ENCODE data around the gene DIAPH3. TPM values are rescaled to one million over a fixed set of nuclear protein-coding genes. Genes with fewer than 3 reads are reported as not detected.

The DIAPH3 gene
- polyA plus RNA-seq, 1 of the 3 experiments (the other 2 are of a cell fraction) = 5.4 TPM

- Histone ChIP-seq H4K20me1 (ENCODE audit: insufficient read depth) (no peaks in the 10 kb centered on the region), H3K9me3 (no peaks in the 10 kb centered on the region), H3K9me2 (no peaks in the 10 kb centered on the region), H3K36me3 (replicated peaks in 1 of 2; ENCODE audit: control insufficient read depth in 1 of 2, insufficient read depth in 2 of 2, low read length in 1 of 2) (no peaks in the 10 kb centered on the region), H3K4me3 (ENCODE audit: low read depth in 2 of 2, low read length in 1 of 2) (no peak overlapping the region), H3K4me2 (no peak overlapping the region), H3K27ac (ENCODE audit: low read depth in 2 of 2, low read length in 1 of 2) (0 out of 4 replicates have a peak overlapping the region, but pooled peaks of 1 of the 2 experiments have one; percentile 34), H2AFZ (ENCODE audit: low read depth) (no peak overlapping the region), H3K9ac (no peak overlapping the region), H3K4me1 (ENCODE audit: control insufficient read depth in 1 of 2, insufficient read depth in 2 of 2, low read depth in 1 of 2, low read length in 1 of 2) (peaks cover 13 to 44% of the 10 kb centered on the region in 2 experiments; a peak in 3 of 4 replicates), H3F3A (replicated peaks; ENCODE audit: insufficient read depth) (peaks cover 27% of the 10 kb centered on the region), H3K79me2 (ENCODE audit: insufficient read depth) (no peaks in the 10 kb centered on the region), H3K27me3 (ENCODE audit: insufficient read depth) (no peaks in the 10 kb centered on the region)
- TF ChIP-seq IRF3 (IDR thresholded peaks at IDR 0.05; ENCODE audit: low read depth, low read length) (no peak), NRF1 (IDR thresholded peaks at IDR 0.05; ENCODE audit: low read depth, low read length) (no peak), RFX5 (IDR thresholded peaks at IDR 0.05; ENCODE audit: low read length) (no peak), PBX3 (IDR thresholded peaks at IDR 0.05) (peak; percentile 16; the same call in 1 of the 2 replicates), GATA2 (CRISPR knock-in tag; IDR thresholded peaks at IDR 0.05) (no peak)
- no peak for DNase-seq
- ChIA-PET CTCF (interaction anchor here (1.4 kb wide), 1 partner anchor 16 kb away, joined by 5 read pairs; no protein-coding TSS in a partner anchor), POLR2A (no interaction called here)
- WGBS (ENCODE audit: low lambda C conversion rate) = 94% methylated on average over 1 of the region's 1 CpG
Observed at GRCh38 chr13:59747529-59747928, 416.2 kb downstream of the DIAPH3 start.

- Histone ChIP-seq H3K79me2 (ENCODE audit: insufficient read depth) (no peaks in the 10 kb centered on the region), H3K4me3 (ENCODE audit: low read depth in 2 of 2, low read length in 1 of 2) (no peak overlapping the region), H2AFZ (ENCODE audit: low read depth) (no peak overlapping the region), H3K4me2 (no peak overlapping the region), H3F3A (replicated peaks; ENCODE audit: insufficient read depth) (peaks cover 27% of the 10 kb centered on the region), H3K9me2 (no peaks in the 10 kb centered on the region), H3K36me3 (replicated peaks in 1 of 2; ENCODE audit: control insufficient read depth in 1 of 2, insufficient read depth in 2 of 2, low read length in 1 of 2) (no peaks in the 10 kb centered on the region), H3K9me3 (no peaks in the 10 kb centered on the region), H3K27ac (ENCODE audit: low read depth in 2 of 2, low read length in 1 of 2) (peak overlapping the region in 1 of 2 experiments; percentile 54; a peak in 2 of 4 replicates), H4K20me1 (ENCODE audit: insufficient read depth) (no peaks in the 10 kb centered on the region), H3K9ac (no peak overlapping the region), H3K27me3 (ENCODE audit: insufficient read depth) (no peaks in the 10 kb centered on the region), H3K4me1 (ENCODE audit: control insufficient read depth in 1 of 2, insufficient read depth in 2 of 2, low read depth in 1 of 2, low read length in 1 of 2) (peaks cover 11 to 41% of the 10 kb centered on the region in 2 experiments; a peak in 3 of 4 replicates)
- WGBS (ENCODE audit: low lambda C conversion rate) = 89% methylated on average over 5 of the region's 5 CpGs
- no peak for DNase-seq
- ChIA-PET POLR2A (no interaction called here), CTCF (interaction anchor here (0.8 to 1.9 kb wide), 3 partner anchors 15 to 354 kb away, joined by 3 to 4 read pairs (median 3); no protein-coding TSS in a partner anchor)
- TF ChIP-seq CHD2 (IDR thresholded peaks at IDR 0.05; ENCODE audit: low read length, partially characterized antibody) = no peak
- TF ChIP-seq SMC3 (IDR thresholded peaks at IDR 0.05; ENCODE audit: low read depth, low read length) = no peak
- peak; percentile 62 for TF ChIP-seq PBX3 (IDR thresholded peaks at IDR 0.05)
- no peak for TF ChIP-seq FOXM1 (IDR thresholded peaks at IDR 0.05; ENCODE audit: low read depth)
- TF ChIP-seq TAF1 (IDR thresholded peaks at IDR 0.05; ENCODE audit: borderline replicate concordance, low read depth, low read length) = no peak
- no peak for TF ChIP-seq REST (IDR thresholded peaks at IDR 0.05; ENCODE audit: low read depth, low read length)
- TF ChIP-seq MEF2A (IDR thresholded peaks at IDR 0.05; ENCODE audit: borderline replicate concordance, low read depth) = no peak
- no peak for TF ChIP-seq NFIC (IDR thresholded peaks at IDR 0.05; ENCODE audit: borderline replicate concordance)
- TF ChIP-seq ZBTB33 (IDR thresholded peaks at IDR 0.05; ENCODE audit: borderline replicate concordance, low read depth) = no peak
- no peak for TF ChIP-seq POLR2AphosphoS5 (IDR thresholded peaks at IDR 0.05; ENCODE audit: low read depth, low read length)
- TF ChIP-seq TCF12 (IDR thresholded peaks at IDR 0.05) = peak; percentile 31; the same call in 1 of the 2 replicates
- TF ChIP-seq RAD21 (IDR thresholded peaks at IDR 0.05; ENCODE audit: low read length) = no peak
- no peak for TF ChIP-seq SIN3A (IDR thresholded peaks at IDR 0.05; ENCODE audit: borderline replicate concordance, low read depth, low read length)
- TF ChIP-seq JUND (IDR thresholded peaks at IDR 0.05) = peak; percentile 14; the same call in 1 of the 2 replicates
Observed at GRCh38 chr13:59746291-59746962, 417.3 kb downstream of the DIAPH3 start.

Measured in SK-N-SH (cell line).